Frontal cortex (tissue), 4 donors: ENCODE results near the gene CST9. TPM values are rescaled to one million over a fixed set of nuclear protein-coding genes. Genes with fewer than 3 reads are reported as not detected.

Experiments
- DNase-seq, 2 donors: peaks; one replicate each; pipeline ENCODE4 v3.0.0; 2012; ENCODE audit warnings: low spot score in 2 of 2
- FAIRE-seq: peaks from 2 replicates; lab custom pipeline; 2012; peaks lifted over from hg19 to GRCh38; lab: Jason Lieb, UNC
- total RNA-seq: library from RNA; depleted of rRNA; stranded (reverse); fragments of >200 nt; gene quantifications from one replicate; pipeline ENCODE4 v1.2.3, GENCODE V29; 2014
- donor health status: control.
- donor health status: control.
- donor health status: control.

The CST9 gene
- total RNA-seq, result not detected

- DNase-seq (no peak), FAIRE-seq (no peak)
Observed at GRCh38 chr20:23605867-23606651, at the start of gene CST9. CST9 (minus strand) TSS chr20:23605917; CDS start chr20:23605864, 53 bp downstream.

- FAIRE-seq, result no peak
- no peak for DNase-seq
Observed at GRCh38 chr20:23654717-23655116, 49.0 kb upstream of the CST9 start.

- FAIRE-seq, result no peak
Observed at GRCh38 chr20:23654000-23654399, 48.3 kb upstream of the CST9 start.

GRCh38 chr20:23653400-23653938 is 47.8 kb upstream of the CST9 start:
- FAIRE-seq, result no peak
- DNase-seq, result no peak

More at GRCh38 chr20:23654000-23654399, 48.3 kb upstream of the CST9 start:
- DNase-seq, result no peak

- FAIRE-seq, result no peak
- no peak for DNase-seq
Observed at GRCh38 chr20:23652926-23653325, 47.2 kb upstream of the CST9 start.

GRCh38 chr20:23652371-23652770 is 46.7 kb upstream of the CST9 start:
- no peak for FAIRE-seq
- no peak for DNase-seq

GRCh38 chr20:23651117-23651516 is 45.4 kb upstream of the CST9 start:
- FAIRE-seq (no peak), DNase-seq (no peak)

GRCh38 chr20:23649830-23650417 is 44.2 kb upstream of the CST9 start:
- no peak for DNase-seq
- FAIRE-seq, result no peak

GRCh38 chr20:23649242-23649641 is 43.5 kb upstream of the CST9 start:
- no peak for FAIRE-seq
- DNase-seq, result no peak

GRCh38 chr20:23647346-23647745 is 41.6 kb upstream of the CST9 start:
- DNase-seq, result no peak
- FAIRE-seq, result no peak

GRCh38 chr20:23646106-23646873 is 40.6 kb upstream of the CST9 start:
- no peak for FAIRE-seq
- no peak for DNase-seq

- no peak for DNase-seq
- no peak for FAIRE-seq
Observed at GRCh38 chr20:23645575-23645974, 39.9 kb upstream of the CST9 start.

GRCh38 chr20:23644164-23644563 is 38.4 kb upstream of the CST9 start:
- FAIRE-seq, result no peak
- no peak for DNase-seq

GRCh38 chr20:23643659-23644058 is 37.9 kb upstream of the CST9 start:
- FAIRE-seq (no peak), DNase-seq (no peak)

GRCh38 chr20:23641936-23642751 is 36.4 kb upstream of the CST9 start:
- FAIRE-seq, result no peak
- no peak for DNase-seq

- DNase-seq, result no peak
- no peak for FAIRE-seq
Observed at GRCh38 chr20:23640671-23641667, 35.3 kb upstream of the CST9 start.

- no peak for FAIRE-seq
- DNase-seq, result no peak
Observed at GRCh38 chr20:23640018-23640601, 34.4 kb upstream of the CST9 start.

GRCh38 chr20:23639490-23639958 is 33.8 kb upstream of the CST9 start:
- FAIRE-seq (no peak), DNase-seq (no peak)
